GM12892 (cell line): ENCODE results near the gene GATB.

ENCODE experiments used
- POLR2A ChIP-seq: IDR thresholded peaks from 2 replicates; pipeline ENCODE4 v1.6.1; 2011; ENCODE audit warnings: low read depth, low read length, control low read depth
- TAF1 ChIP-seq: IDR thresholded peaks from 2 replicates; pipeline ENCODE4 v1.6.1; 2011; ENCODE audit warnings: low read depth, mild to moderate bottlenecking, control low read depth, low read length, borderline replicate concordance

DNA sequence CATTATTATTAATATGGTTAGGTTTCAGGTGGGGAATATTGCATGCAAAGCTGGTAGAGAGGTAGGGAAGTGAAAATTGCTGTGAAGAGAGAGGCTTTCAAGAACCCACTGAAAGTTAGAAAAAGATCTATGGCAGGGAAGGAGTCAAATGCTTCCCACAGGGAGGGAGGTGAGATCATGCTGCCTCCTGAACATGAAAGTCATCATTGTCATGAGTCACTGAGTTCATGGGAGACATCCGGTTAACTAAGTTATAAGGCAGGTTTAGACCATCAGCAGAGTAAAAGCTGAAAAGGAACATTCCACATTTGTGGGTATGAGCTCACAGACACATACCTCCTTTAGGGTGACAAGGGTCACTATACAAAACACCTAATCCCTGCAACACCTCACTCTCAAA is 16.2 kb downstream of the GATB start:
- TF ChIP-seq POLR2A (no peak), TAF1 (no peak)
